Esophagus muscularis mucosa (tissue), 4 donors: ENCODE data around the gene KRT6A. TPM values are rescaled to one million over a fixed set of nuclear protein-coding genes. Genes with fewer than 3 reads are reported as not detected.
"Not testable (repeated sequence)": the region's sequence is repeated elsewhere in the genome, so short reads cannot be mapped to it uniquely, and the experiment has no call there.

ENCODE experiments used
- DNase-seq: peaks from one replicate; pipeline ENCODE4 v3.0.0-alpha.2; 2017; ENCODE audit errors: extremely low spot score
- H3K27ac ChIP-seq, 4 donors: fragments of 200-600 bp; sonication (generic); replicated peaks in 1 of 4; 1 replicate in 3 of 4; 2 replicates in 1 of 4; pipeline ENCODE4 v1.5.1; 2016 to 2019; ENCODE audit warnings: mild to moderate bottlenecking in 1 of 4
- H3K27me3 ChIP-seq, 4 donors: fragments of 200-600 bp; sonication (generic); one replicate each; pipeline versions ENCODE4 v1.5.1 to v1.6.0; 2016 to 2019
- H3K36me3 ChIP-seq, 4 donors: fragments of 200-600 bp; sonication (generic); one replicate each; pipeline ENCODE4 v1.5.1; 2016 to 2019
- H3K4me1 ChIP-seq, 4 donors: fragments of 200-600 bp; sonication (generic); one replicate each; pipeline ENCODE4 v1.5.1; 2016 to 2019
- H3K4me3 ChIP-seq, 4 donors: fragments of 200-600 bp; sonication (generic); 1 replicate in 2 of 4; 2 replicates in 2 of 4; pipeline ENCODE4 v1.5.1; 2016 to 2019; ENCODE audit warnings: mild to moderate bottlenecking in 4 of 4, moderate library complexity in 1 of 4
- H3K9me3 ChIP-seq, 4 donors: fragments of 200-600 bp; sonication (generic); 1 replicate in 3 of 4; 2 replicates in 1 of 4; pipeline ENCODE4 v1.5.1; 2016 to 2019
- EP300 ChIP-seq: sonication (generic); formaldehyde crosslinking; IDR thresholded peaks from one replicate; pipeline ENCODE4 v1.6.1; 2017; ENCODE audit warnings: antibody characterized with exemption
- POLR2A ChIP-seq: fragments of 450-650 bp; IDR thresholded peaks from one replicate; pipeline ENCODE4 v1.6.1; 2017; ENCODE audit warnings: antibody characterized with exemption, moderate library complexity, mild to moderate bottlenecking, low read depth
- POLR2AphosphoS5 ChIP-seq, 2 donors: sonication (generic); formaldehyde crosslinking; IDR thresholded peaks; one replicate each; pipeline ENCODE4 v1.6.1; 2017; ENCODE audit warnings: antibody characterized with exemption in 2 of 2
- WGBS: methylation state at CpG from one replicate; pipeline ENCODE4 v1.1.5; 2018; 5-methylcytosine and 5-hydroxymethylcytosine counted together
- intact Hi-C: fragments of 100-400 bp; cut with DNase I; formaldehyde crosslinking; loops from one replicate; pipeline ENCODE4 v1.15.1; 2023
- total RNA-seq, 4 donors: library from RNA; depleted of rRNA; stranded (reverse); fragments of >200 nt; gene quantifications; one replicate each; pipeline versions ENCODE4 v1.1.0 to v1.2.1, GENCODE V29; 2016
- TF ChIP-seq, protein P1 (sequence below), 3 experiments: fragments of 200-600 bp in 2 of 3; fragments of 450-650 bp in 1 of 3; sonication (generic) in 2 of 3; IDR thresholded peaks; one replicate each; pipeline ENCODE4 v1.5.1; 2017 to 2019; ENCODE audit warnings: antibody characterized with exemption in 3 of 3, mild to moderate bottlenecking in 2 of 3, moderate library complexity in 1 of 3

The KRT6A gene
- total RNA-seq, 4 donors from 2014 or later: 5.4 TPM; not detected in 3

DNA sequence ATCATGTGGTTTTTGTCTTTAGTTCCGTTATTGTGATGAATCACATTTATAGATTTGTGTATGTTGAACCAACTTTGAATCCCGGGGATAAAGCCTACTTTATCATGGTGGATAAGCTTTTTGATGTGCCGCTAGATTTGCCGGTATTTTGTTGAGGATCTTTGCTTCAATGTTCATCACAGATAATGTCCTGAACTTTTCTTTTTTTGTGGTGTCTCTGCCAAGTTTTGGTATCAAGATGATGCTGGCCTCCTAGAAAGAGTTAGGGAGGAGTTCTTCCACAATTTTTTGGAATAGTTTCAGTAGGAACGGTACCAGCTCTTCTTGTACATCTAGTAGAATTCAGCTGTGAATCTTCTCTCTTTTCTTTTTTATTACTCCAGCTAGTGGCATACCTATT is 34.2 kb downstream of the KRT6A start:
- Histone ChIP-seq H3K27me3 (no peaks in the 10 kb centered on the region), H3K36me3 (no peaks in the 10 kb centered on the region), H3K4me1 (no peaks in the 10 kb centered on the region), H3K9me3 (no peaks in the 10 kb centered on the region), H3K27ac (no peak overlapping the region), H3K4me3 (no peak overlapping the region)
- intact Hi-C loops: no loop called here
- TF ChIP-seq EP300 (no peak), POLR2AphosphoS5 (IDR thresholded peaks at IDR 0.05) (no peak), POLR2A (no peak)
- TF ChIP-seq, protein P1, sequence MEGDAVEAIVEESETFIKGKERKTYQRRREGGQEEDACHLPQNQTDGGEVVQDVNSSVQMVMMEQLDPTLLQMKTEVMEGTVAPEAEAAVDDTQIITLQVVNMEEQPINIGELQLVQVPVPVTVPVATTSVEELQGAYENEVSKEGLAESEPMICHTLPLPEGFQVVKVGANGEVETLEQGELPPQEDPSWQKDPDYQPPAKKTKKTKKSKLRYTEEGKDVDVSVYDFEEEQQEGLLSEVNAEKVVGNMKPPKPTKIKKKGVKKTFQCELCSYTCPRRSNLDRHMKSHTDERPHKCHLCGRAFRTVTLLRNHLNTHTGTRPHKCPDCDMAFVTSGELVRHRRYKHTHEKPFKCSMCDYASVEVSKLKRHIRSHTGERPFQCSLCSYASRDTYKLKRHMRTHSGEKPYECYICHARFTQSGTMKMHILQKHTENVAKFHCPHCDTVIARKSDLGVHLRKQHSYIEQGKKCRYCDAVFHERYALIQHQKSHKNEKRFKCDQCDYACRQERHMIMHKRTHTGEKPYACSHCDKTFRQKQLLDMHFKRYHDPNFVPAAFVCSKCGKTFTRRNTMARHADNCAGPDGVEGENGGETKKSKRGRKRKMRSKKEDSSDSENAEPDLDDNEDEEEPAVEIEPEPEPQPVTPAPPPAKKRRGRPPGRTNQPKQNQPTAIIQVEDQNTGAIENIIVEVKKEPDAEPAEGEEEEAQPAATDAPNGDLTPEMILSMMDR (IDR thresholded peaks at IDR 0.05): no peak
- no peak for DNase-seq
- 96% methylated on average over 5 of the region's 5 CpGs for WGBS

DNA sequence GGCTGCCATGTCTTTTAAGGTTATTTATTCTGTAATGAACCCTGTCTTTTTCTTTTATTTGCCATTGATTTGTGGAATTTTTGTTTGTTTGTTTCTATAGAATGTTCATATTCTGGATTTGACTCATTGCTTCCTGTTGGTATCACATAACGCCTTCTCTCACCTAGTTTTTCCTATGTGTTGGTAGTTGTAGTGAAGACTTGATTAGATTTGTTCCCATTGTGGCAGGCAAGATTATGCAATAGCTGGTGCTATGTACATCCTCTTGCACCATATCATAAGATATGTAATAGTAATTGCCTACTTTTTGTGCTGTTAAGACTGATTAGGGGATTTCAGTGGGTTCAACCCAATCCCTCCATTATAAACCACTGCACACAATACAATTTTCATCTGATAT is 37.2 kb downstream of the KRT6A start:
- H3K4me3 ChIP-seq: no peak overlapping the region
- no peaks in the 10 kb centered on the region for H3K36me3 ChIP-seq
- H3K9me3 ChIP-seq: no peaks in the 10 kb centered on the region
- no peaks in the 10 kb centered on the region for H3K27me3 ChIP-seq
- no peak for TF ChIP-seq EP300
- no peak for DNase-seq
- H3K4me1 ChIP-seq: no peaks in the 10 kb centered on the region
- intact Hi-C loops: no loop called here
- H3K27ac ChIP-seq: no peak overlapping the region
- 83% methylated on average over 1 of the region's 1 CpG for WGBS

DNA sequence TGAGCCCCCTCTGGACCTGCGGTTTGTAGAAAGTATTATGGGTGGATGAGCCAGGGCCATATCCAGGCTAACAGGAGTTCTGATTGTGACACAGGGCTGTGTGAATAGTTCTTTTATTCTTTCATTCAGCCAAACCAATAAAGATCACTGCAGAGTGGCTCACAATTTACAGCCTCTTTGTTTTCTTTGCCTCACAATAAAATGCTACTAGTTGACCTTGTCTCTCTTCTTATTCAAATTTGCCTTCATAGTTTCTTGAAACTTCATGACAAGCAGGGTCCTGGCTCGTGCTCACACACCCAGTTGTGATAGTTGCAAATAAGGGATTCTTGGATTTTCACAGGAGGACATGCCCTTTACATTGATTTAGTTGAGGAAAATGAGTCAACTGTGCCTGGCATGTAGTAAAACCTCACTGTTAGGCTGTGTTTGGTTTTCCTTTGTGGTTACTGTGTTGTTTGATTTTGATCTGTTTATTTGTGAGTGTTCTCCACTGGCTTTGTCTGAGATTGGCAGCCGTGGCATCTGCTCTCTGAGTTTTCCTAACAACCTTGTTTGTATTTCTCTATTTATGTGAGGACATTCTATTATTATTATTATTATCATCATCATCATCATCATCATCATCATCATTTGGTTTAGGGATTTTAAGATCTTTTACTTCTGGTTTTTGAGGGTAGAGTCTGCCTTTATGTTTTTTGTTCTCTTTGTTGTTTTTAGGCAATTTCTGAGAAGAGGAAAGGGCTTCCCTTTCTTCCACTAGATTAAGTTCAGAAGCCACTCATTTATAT is 38.5 kb downstream of the KRT6A start:
- Histone ChIP-seq H3K4me1 (no peaks in the 10 kb centered on the region), H3K27ac (no peak overlapping the region), H3K9me3 (no peaks in the 10 kb centered on the region), H3K4me3 (no peak overlapping the region), H3K27me3 (peaks cover 0 to 4% (median 0%) of the 10 kb centered on the region in 4 donors), H3K36me3 (no peaks in the 10 kb centered on the region)
- TF ChIP-seq, protein P1 (IDR thresholded peaks at IDR 0.05): no peak
- no peak for TF ChIP-seq POLR2A
- TF ChIP-seq EP300: no peak
- TF ChIP-seq POLR2AphosphoS5 (IDR thresholded peaks at IDR 0.05): no peak
- DNase-seq: peak; percentile 34
- intact Hi-C loops: no loop called here
- WGBS: 67% methylated on average over 3 of the region's 3 CpGs

DNA sequence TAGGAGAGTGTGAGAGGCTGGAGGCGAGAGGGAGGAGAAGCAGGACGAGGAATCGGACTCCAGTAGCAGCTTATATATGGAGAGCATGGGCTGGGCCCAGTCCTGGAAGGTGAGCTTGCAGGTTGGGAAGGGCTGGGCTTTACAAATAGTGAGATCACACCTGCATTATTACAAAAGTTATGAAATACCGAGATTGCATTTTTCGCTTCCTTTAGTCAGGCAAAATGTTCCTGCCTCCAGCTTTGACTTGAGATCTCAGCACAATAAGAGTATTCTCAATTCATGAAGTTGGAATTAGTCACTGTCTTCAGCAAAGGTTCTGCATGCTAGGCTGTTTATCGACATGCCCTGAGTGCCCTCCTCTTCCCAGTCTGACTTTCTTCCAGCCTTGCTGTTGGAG is 41.0 kb downstream of the KRT6A start, which contains the start of gene KRT6B:
TSS of gene KRT6B (minus strand) at position 46 of the 400 bp plus-strand sequence. CDS start 68 bp downstream, outside the sequence.
- no peak for TF ChIP-seq POLR2A
- no peak for TF ChIP-seq EP300
- TF ChIP-seq, protein P1 (IDR thresholded peaks at IDR 0.05): no peak
- no peak for TF ChIP-seq POLR2AphosphoS5 (IDR thresholded peaks at IDR 0.05)
- H3K9me3 ChIP-seq: no peaks in the 10 kb centered on the region
- WGBS: 98% methylated on average over 6 of the region's 6 CpGs
- DNase-seq: peak; percentile 34
- H3K4me3 ChIP-seq: no peak within 1 kb of the TSS
- H3K27ac ChIP-seq: no peak within 1 kb of the TSS
- H3K27me3 ChIP-seq: peaks cover 0 to 4% (median 0%) of the 10 kb centered on the region in 4 donors
- no peaks in the 10 kb centered on the region for H3K4me1 ChIP-seq
- H3K36me3 ChIP-seq: no peaks in the 10 kb centered on the region
- intact Hi-C loops: no loop called here

DNA sequence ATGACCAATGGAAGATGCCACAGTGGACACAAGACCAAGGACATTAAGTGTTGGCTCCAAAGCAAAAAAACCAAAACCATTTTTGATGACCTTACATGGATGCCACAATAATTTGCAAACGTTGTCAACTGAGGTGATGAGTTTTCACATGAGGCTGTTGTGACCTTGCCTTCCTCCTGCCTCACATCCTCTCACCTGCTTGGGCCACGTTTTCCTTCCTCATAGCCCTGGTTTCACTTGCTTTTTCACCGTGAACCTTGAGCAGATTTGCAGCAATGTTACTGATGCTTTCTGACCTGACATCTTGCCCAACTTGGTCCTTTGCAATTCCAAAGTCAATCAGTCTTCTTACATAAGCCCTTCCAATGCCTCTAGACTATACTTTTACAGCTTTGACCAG is 44.8 kb downstream of the KRT6A start:
- H3K4me1 ChIP-seq: no peaks in the 10 kb centered on the region
- no peak overlapping the region for H3K4me3 ChIP-seq
- no peaks in the 10 kb centered on the region for H3K9me3 ChIP-seq
- peaks cover 0 to 4% (median 0%) of the 10 kb centered on the region in 4 donors for H3K27me3 ChIP-seq
- H3K27ac ChIP-seq: no peak overlapping the region
- H3K36me3 ChIP-seq: no peaks in the 10 kb centered on the region
- intact Hi-C loops: no loop called here
- 57% methylated on average over 3 of the region's 3 CpGs for WGBS
- peak; percentile 29 for DNase-seq
- TF ChIP-seq POLR2A: no peak
- TF ChIP-seq, protein P1 (IDR thresholded peaks at IDR 0.05): no peak

DNA sequence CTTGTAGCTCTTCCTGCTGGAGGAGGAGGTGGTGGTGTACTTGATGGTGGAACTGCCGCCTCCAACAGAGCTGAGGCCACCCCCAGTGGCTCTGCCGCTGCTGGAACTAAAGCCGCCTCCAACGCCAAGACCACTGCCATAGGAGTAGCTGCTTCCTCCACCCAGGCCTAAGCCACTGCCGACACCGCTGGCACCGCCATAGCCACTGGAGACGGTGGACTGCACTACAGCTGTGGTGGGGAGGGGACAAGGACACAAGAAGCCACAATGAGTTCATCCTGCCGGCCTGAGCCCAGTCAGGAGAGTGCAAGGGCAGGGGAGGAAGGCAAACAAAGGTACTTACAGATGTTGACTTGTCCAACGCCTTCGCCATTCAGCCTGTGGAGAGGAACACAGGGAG is 45.9 kb downstream of the KRT6A start:
- DNase-seq, H3K4me3 ChIP-seq, H3K27ac ChIP-seq, H3K9me3 ChIP-seq, H3K36me3 ChIP-seq, H3K4me1 ChIP-seq, intact Hi-C loops, H3K27me3 ChIP-seq: not testable (repeated sequence)
- 95% methylated on average over 10 of the region's 11 CpGs for WGBS
